ENCODE results near the gene ADD2.

ADD2 gene

DNA sequence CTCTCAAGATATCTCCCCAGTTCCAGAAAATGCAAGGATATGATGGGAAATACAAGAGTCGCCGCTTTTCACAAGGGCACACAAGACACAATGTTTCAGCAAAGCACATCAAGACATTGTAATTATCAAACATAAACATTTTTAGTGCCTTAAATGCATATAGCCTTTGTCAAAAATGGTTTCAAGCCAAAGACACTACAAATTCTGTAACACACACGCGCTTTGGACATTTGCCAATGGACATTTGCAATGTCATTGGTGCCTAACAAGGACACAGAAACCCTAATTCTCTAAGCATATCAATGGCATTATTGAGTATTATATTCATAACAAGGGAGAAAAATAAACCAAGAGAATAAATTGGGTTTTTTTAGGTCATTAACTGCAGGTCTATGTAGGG is 16.1 kb downstream of the ADD2 start:
- DNase-seq (ENCODE audit: low read depth) = no peak
- no peak overlapping the region for H3K4me3 ChIP-seq (ENCODE audit: low read depth, low read length)
- no peak for TF ChIP-seq CTCF (IDR thresholded peaks at IDR 0.05; ENCODE audit: low read depth, low read length, missing control alignments)

GRCh38 chr2:70750320-70750719 is 17.7 kb downstream of the ADD2 start:
- no peak for TF ChIP-seq CTCF (IDR thresholded peaks at IDR 0.05; ENCODE audit: low read depth, low read length, missing control alignments)
- DNase-seq (ENCODE audit: low read depth) = no peak
- no peak overlapping the region for H3K4me3 ChIP-seq (ENCODE audit: low read depth, low read length)

- no peak overlapping the region for H3K4me3 ChIP-seq (ENCODE audit: low read depth, low read length)
- DNase-seq (ENCODE audit: low read depth) = no peak
- TF ChIP-seq CTCF (IDR thresholded peaks at IDR 0.05; ENCODE audit: low read depth, low read length, missing control alignments) = no peak
Measured at GRCh38 chr2:70748002-70748784, 19.8 kb downstream of the ADD2 start.

- TF ChIP-seq CTCF (IDR thresholded peaks at IDR 0.05; ENCODE audit: low read depth, low read length, missing control alignments) = no peak
- no peak for DNase-seq (ENCODE audit: low read depth)
- H3K4me3 ChIP-seq (ENCODE audit: low read depth, low read length) = no peak overlapping the region
Measured at GRCh38 chr2:70747284-70747683, 20.7 kb downstream of the ADD2 start.

DNA sequence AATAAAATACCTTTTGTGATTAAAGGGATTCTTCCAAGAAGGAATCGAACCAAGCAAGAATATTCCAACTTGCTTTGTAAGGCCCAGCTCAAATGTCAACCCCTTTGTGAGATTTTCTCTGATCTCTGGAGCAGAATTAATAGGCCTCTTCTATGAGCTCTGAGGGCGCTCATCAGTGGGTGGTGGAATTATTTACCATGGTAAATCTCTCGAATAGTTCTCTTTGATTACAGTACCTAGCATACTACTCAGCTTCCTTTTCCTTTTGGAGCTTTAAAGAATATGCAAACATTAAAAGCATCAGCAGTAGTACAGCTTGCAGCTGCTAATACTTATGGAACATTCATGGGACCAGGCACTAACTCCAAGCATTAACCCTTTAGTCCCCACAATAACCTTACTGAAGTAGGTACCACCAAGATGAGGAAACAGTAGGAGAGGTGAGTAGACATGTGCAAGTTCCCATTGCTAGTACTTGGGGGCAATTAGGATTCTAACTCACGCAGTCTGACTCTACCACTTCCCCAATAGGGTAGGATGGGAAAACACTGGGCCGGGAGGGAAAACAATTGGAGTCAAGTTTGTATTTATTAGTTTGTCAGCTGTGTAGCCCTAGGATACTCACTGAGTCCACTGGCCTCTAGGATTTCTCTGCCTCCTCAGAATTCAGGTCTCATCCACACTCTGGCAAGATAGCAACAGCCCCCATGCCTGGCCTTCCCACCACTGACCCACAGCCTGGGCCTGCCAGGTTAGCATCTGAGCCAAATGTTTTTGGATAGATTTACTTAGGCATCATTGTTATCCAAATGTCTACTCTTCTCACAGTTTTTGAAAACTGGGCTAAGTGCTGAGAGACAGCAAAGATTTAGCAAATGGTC is 21.7 kb downstream of the ADD2 start:
- no peak overlapping the region for H3K4me3 ChIP-seq (ENCODE audit: low read depth, low read length)
- no peak for TF ChIP-seq CTCF (IDR thresholded peaks at IDR 0.05; ENCODE audit: low read depth, low read length, missing control alignments)
- DNase-seq (ENCODE audit: low read depth) = no peak

DNA sequence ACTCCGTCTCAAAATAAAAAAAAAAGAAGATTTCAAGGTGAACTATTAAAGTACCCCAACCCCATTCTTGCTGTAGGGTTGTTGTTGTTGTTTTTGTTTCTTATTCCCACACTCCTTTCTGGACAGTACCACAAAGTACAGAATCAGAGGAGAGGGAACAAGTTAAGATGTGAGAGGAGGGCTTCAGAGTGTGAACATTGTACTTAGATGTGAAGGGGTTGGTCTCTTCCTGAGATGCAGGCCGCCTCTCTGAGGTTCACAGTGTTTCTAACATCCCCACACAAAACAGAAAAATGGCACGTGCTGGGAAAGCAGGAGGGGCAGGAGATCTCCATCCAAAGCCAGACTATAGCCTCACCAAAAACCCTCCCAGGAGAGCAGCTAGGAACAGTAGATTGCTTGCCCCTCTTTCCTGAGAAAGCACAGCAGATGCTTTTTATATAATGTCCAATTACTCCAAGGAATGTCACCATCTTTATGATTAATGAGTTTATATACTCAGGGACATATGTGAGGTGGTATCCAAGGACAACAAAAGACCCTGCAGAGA is 22.6 kb downstream of the ADD2 start:
- TF ChIP-seq CTCF (IDR thresholded peaks at IDR 0.05; ENCODE audit: low read depth, low read length, missing control alignments) = no peak
- no peak overlapping the region for H3K4me3 ChIP-seq (ENCODE audit: low read depth, low read length)
- no peak for DNase-seq (ENCODE audit: low read depth)
